ENCODE results near the gene SMYD4.

Gene SMYD4

GRCh38 chr17:1759529-1759928, 70.2 kb downstream of the SMYD4 start:
- Histone ChIP-seq H3K36me3 (ENCODE audit: control insufficient read depth, insufficient read depth, low read length) (no peaks in the 10 kb centered on the region), H3K27me3 (ENCODE audit: control insufficient read depth, insufficient read depth, low read length, poor library complexity, severe bottlenecking) (no peaks in the 10 kb centered on the region), H3K4me3 (ENCODE audit: insufficient read depth, low read depth, low read length) (no peak overlapping the region), H3K4me1 (ENCODE audit: control insufficient read depth, insufficient read depth, low read length) (peaks cover 20% of the 10 kb centered on the region), H3K9me3 (ENCODE audit: control insufficient read depth, low read length) (no peaks in the 10 kb centered on the region), H3K27ac (ENCODE audit: insufficient read depth, low read depth, low read length, poor library complexity, severe bottlenecking) (no peak overlapping the region)
- 86 to 89% methylated on average over 3 to 5 of the region's 5 CpGs for WGBS, 2 experiments

DNA sequence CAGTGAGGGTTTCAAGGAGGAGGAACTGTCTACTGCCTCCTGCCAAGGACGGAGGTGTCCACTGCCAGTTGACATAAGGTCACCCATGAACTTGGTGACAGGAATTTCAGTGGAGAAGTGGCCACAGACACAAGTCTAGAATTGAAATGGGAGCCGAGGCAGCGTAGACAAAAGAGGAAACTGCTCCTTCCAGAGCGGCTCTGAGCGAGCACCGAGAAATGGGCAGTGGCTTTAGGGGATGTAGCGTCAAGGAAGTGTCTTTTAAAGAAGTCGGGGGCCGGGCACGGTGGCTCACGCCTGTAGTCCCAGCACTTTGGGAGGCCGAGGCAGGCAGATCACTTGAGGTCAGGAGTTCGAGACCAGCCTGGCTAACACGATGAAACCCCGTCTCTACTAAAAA, 70.9 kb downstream of the SMYD4 start:
- Histone ChIP-seq H3K4me1 (ENCODE audit: control insufficient read depth, insufficient read depth, low read length) (peaks cover 23% of the 10 kb centered on the region), H3K27me3 (ENCODE audit: control insufficient read depth, insufficient read depth, low read length, poor library complexity, severe bottlenecking) (no peaks in the 10 kb centered on the region), H3K36me3 (ENCODE audit: control insufficient read depth, insufficient read depth, low read length) (no peaks in the 10 kb centered on the region), H3K9me3 (ENCODE audit: control insufficient read depth, low read length) (no peaks in the 10 kb centered on the region), H3K4me3 (ENCODE audit: insufficient read depth, low read depth, low read length) (no peak overlapping the region), H3K27ac (ENCODE audit: insufficient read depth, low read depth, low read length, poor library complexity, severe bottlenecking) (no peak overlapping the region)
- 91 to 93% methylated on average over 15 of the region's 15 CpGs for WGBS, 2 experiments

DNA sequence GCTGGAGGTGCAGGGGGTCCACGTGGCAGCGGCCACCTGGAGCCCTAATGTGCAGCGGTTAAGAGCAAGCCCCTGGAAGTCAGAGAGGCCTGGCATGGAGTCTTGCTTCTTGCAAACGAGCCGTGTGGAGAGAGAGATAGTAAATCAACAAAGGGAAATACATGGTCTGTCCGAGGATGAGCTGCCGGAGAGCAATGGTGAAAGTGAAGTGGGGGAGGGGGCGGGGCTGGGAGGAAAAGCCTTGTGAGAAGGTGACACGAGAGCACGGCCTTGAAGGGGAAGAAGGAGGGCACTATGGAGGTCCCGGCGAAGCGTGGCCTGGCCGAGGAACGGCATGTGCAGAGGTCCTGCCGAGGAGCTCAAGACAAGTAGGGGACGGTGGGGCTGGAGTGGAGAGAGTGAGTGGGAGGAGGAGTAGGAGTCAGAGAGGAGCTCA, 73.9 kb downstream of the SMYD4 start:
- no peaks in the 10 kb centered on the region for H3K36me3 ChIP-seq (ENCODE audit: control insufficient read depth, insufficient read depth, low read length)
- H3K4me1 ChIP-seq (ENCODE audit: control insufficient read depth, insufficient read depth, low read length), result peaks cover 11% of the 10 kb centered on the region
- H3K9me3 ChIP-seq (ENCODE audit: control insufficient read depth, low read length), result no peaks in the 10 kb centered on the region
- no peak overlapping the region for H3K27ac ChIP-seq (ENCODE audit: insufficient read depth, low read depth, low read length, poor library complexity, severe bottlenecking)
- H3K27me3 ChIP-seq (ENCODE audit: control insufficient read depth, insufficient read depth, low read length, poor library complexity, severe bottlenecking), result no peaks in the 10 kb centered on the region
- whole genome bisulfite sequencing, 2 experiments, result 79 to 83% methylated on average over 17 of the region's 17 CpGs
- no peak overlapping the region for H3K4me3 ChIP-seq (ENCODE audit: insufficient read depth, low read depth, low read length)

DNA sequence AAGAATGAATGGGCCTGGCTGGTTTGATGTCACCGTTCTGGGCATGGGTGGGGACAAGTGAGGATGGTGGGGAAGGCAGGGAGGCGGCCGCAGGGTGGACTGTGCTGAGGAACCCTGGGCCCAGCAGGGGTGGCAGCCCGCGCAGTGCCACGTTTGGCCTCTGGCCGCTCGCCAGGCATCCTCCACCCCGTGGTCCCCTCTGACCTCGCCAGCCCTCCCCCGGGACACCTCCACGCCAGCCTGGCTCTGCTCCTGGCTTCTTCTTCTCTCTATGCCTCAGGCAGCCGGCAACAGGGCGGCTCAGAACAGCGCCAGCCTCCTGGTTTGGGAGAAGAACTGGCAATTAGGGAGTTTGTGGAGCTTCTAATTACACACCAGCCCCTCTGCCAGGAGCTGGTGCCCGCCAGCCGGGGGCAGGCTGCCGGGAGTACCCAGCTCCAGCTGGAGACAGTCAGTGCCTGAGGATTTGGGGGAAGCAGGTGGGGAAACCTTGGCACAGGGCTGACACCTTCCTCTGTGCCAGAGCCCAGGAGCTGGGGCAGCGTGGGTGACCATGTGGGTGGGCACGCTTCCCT, 74.4 kb downstream of the SMYD4 start:
- WGBS, 2 experiments, result 88 to 91% methylated on average over 20 of the region's 20 CpGs
- H3K27me3 ChIP-seq (ENCODE audit: control insufficient read depth, insufficient read depth, low read length, poor library complexity, severe bottlenecking), result no peaks in the 10 kb centered on the region
- H3K27ac ChIP-seq (ENCODE audit: insufficient read depth, low read depth, low read length, poor library complexity, severe bottlenecking), result no peak overlapping the region
- no peaks in the 10 kb centered on the region for H3K9me3 ChIP-seq (ENCODE audit: control insufficient read depth, low read length)
- no peaks in the 10 kb centered on the region for H3K36me3 ChIP-seq (ENCODE audit: control insufficient read depth, insufficient read depth, low read length)
- H3K4me3 ChIP-seq (ENCODE audit: insufficient read depth, low read depth, low read length), result no peak overlapping the region
- peaks cover 11% of the 10 kb centered on the region for H3K4me1 ChIP-seq (ENCODE audit: control insufficient read depth, insufficient read depth, low read length)

GRCh38 chr17:1754430-1755112, 75.1 kb downstream of the SMYD4 start:
- H3K27ac ChIP-seq (ENCODE audit: insufficient read depth, low read depth, low read length, poor library complexity, severe bottlenecking), result no peak overlapping the region
- no peaks in the 10 kb centered on the region for H3K36me3 ChIP-seq (ENCODE audit: control insufficient read depth, insufficient read depth, low read length)
- no peak overlapping the region for H3K4me3 ChIP-seq (ENCODE audit: insufficient read depth, low read depth, low read length)
- peaks cover 11% of the 10 kb centered on the region for H3K4me1 ChIP-seq (ENCODE audit: control insufficient read depth, insufficient read depth, low read length)
- H3K9me3 ChIP-seq (ENCODE audit: control insufficient read depth, low read length), result no peaks in the 10 kb centered on the region
- 67 to 71% methylated on average over 25 of the region's 25 CpGs for WGBS, 2 experiments
- H3K27me3 ChIP-seq (ENCODE audit: control insufficient read depth, insufficient read depth, low read length, poor library complexity, severe bottlenecking), result no peaks in the 10 kb centered on the region

GRCh38 chr17:1753767-1754429, 75.8 kb downstream of the SMYD4 start:
- no peak overlapping the region for H3K27ac ChIP-seq (ENCODE audit: insufficient read depth, low read depth, low read length, poor library complexity, severe bottlenecking)
- H3K9me3 ChIP-seq (ENCODE audit: control insufficient read depth, low read length), result no peaks in the 10 kb centered on the region
- peaks cover 11% of the 10 kb centered on the region for H3K4me1 ChIP-seq (ENCODE audit: control insufficient read depth, insufficient read depth, low read length)
- H3K4me3 ChIP-seq (ENCODE audit: insufficient read depth, low read depth, low read length), result no peak overlapping the region
- WGBS, 2 experiments, result 74 to 75% methylated on average over 23 of the region's 23 CpGs
- no peaks in the 10 kb centered on the region for H3K27me3 ChIP-seq (ENCODE audit: control insufficient read depth, insufficient read depth, low read length, poor library complexity, severe bottlenecking)
- no peaks in the 10 kb centered on the region for H3K36me3 ChIP-seq (ENCODE audit: control insufficient read depth, insufficient read depth, low read length)

- Histone ChIP-seq H3K27me3 (ENCODE audit: control insufficient read depth, insufficient read depth, low read length, poor library complexity, severe bottlenecking) (no peaks in the 10 kb centered on the region), H3K36me3 (ENCODE audit: control insufficient read depth, insufficient read depth, low read length) (no peaks in the 10 kb centered on the region), H3K27ac (ENCODE audit: insufficient read depth, low read depth, low read length, poor library complexity, severe bottlenecking) (no peak overlapping the region), H3K9me3 (ENCODE audit: control insufficient read depth, low read length) (no peaks in the 10 kb centered on the region), H3K4me3 (ENCODE audit: insufficient read depth, low read depth, low read length) (no peak overlapping the region), H3K4me1 (ENCODE audit: control insufficient read depth, insufficient read depth, low read length) (peaks cover 11% of the 10 kb centered on the region)
- WGBS, 2 experiments, result 70 to 73% methylated on average over 18 of the region's 18 CpGs
These were observed 77.1 kb downstream of the SMYD4 start for GRCh38 chr17:1752425-1753262.

- no peaks in the 10 kb centered on the region for H3K36me3 ChIP-seq (ENCODE audit: control insufficient read depth, insufficient read depth, low read length)
- no peaks in the 10 kb centered on the region for H3K27me3 ChIP-seq (ENCODE audit: control insufficient read depth, insufficient read depth, low read length, poor library complexity, severe bottlenecking)
- 82 to 87% methylated on average over 9 of the region's 9 CpGs for WGBS, 2 experiments
- peaks cover 11% of the 10 kb centered on the region for H3K4me1 ChIP-seq (ENCODE audit: control insufficient read depth, insufficient read depth, low read length)
- no peak overlapping the region for H3K4me3 ChIP-seq (ENCODE audit: insufficient read depth, low read depth, low read length)
- no peaks in the 10 kb centered on the region for H3K9me3 ChIP-seq (ENCODE audit: control insufficient read depth, low read length)
- no peak overlapping the region for H3K27ac ChIP-seq (ENCODE audit: insufficient read depth, low read depth, low read length, poor library complexity, severe bottlenecking)
These were observed 79.1 kb downstream of the SMYD4 start for GRCh38 chr17:1750628-1751027.

GRCh38 chr17:1746975-1747543, 82.6 kb downstream of the SMYD4 start:
- 84% methylated on average over 22 of the region's 22 CpGs for WGBS, 2 experiments
- no peaks in the 10 kb centered on the region for H3K9me3 ChIP-seq (ENCODE audit: control insufficient read depth, low read length)
- H3K27me3 ChIP-seq (ENCODE audit: control insufficient read depth, insufficient read depth, low read length, poor library complexity, severe bottlenecking), result no peaks in the 10 kb centered on the region
- no peaks in the 10 kb centered on the region for H3K36me3 ChIP-seq (ENCODE audit: control insufficient read depth, insufficient read depth, low read length)
- H3K27ac ChIP-seq (ENCODE audit: insufficient read depth, low read depth, low read length, poor library complexity, severe bottlenecking), result no peak overlapping the region
- no peaks in the 10 kb centered on the region for H3K4me1 ChIP-seq (ENCODE audit: control insufficient read depth, insufficient read depth, low read length)
- H3K4me3 ChIP-seq (ENCODE audit: insufficient read depth, low read depth, low read length), result no peak overlapping the region

Data from ectodermal cell (in vitro differentiated cells).